T-helper 2 cell treated with Interferon-gamma antibody and Interleukin-4, amounts not matched to agents 5 μg/mL and 100 μg/mL, for 36 hours (primary cell): ENCODE measurements around the gene ACSL5.
"Not testable (repeated sequence)": the region's sequence is repeated elsewhere in the genome, so short reads cannot be mapped to it uniquely, and the experiment has no call there.

Experiments
- DNase-seq: peaks from one replicate; pipeline ENCODE4 v3.0.0; 2021; ENCODE audit warnings: low spot score
- H3K27ac Mint-ChIP-seq: one replicate; pipeline ENCODE4 v1.8.0; 2021; ENCODE audit warnings: mild to moderate bottlenecking, mixed read lengths
- H3K27me3 Mint-ChIP-seq: one replicate; pipeline ENCODE4 v1.8.0; 2021; ENCODE audit warnings: low read depth, mixed read lengths
- H3K36me3 Mint-ChIP-seq: one replicate; pipeline ENCODE4 v1.8.0; 2021; ENCODE audit warnings: low read depth, mixed read lengths
- H3K4me1 Mint-ChIP-seq: one replicate; pipeline ENCODE4 v1.8.0; 2021; ENCODE audit warnings: low read depth, mixed read lengths
- H3K4me3 Mint-ChIP-seq: one replicate; pipeline ENCODE4 v1.8.0; 2022; ENCODE audit warnings: mild to moderate bottlenecking, moderate library complexity, mixed read lengths
- H3K9me3 Mint-ChIP-seq: one replicate; pipeline ENCODE4 v1.8.0; 2021; ENCODE audit warnings: mixed read lengths

Gene ACSL5

GRCh38 chr10:112361951-112362751, 11.8 kb upstream of the ACSL5 start:
- Mint-ChIP-seq H3K4me1 (no peaks in the 10 kb centered on the region), H3K36me3 (no peaks in the 10 kb centered on the region), H3K27ac (no peak overlapping the region), H3K9me3 (no peaks in the 10 kb centered on the region), H3K27me3 (no peaks in the 10 kb centered on the region), H3K4me3 (no peak overlapping the region)
- DNase-seq = no peak

DNA sequence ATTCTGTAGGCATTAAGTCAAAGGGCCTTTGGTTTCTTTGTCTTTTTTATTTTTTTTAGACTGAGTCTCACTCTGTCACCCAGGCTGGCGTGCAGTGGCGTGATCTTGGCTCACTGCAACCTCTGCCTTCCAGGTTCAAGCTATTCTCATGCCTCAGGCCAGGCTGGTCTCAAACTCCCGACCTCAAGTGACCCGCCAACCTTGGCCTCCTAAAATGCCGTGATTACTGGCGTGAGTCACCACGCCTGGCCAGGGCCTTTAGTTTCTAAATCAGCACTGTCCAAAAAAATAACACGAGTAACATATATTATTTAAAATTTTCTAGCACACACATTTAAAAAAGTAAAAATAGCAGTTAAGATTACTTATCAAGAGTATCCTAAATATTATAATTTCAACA, 11.1 kb upstream of the ACSL5 start:
- DNase-seq = no peak
- Mint-ChIP-seq H3K27ac (no peak overlapping the region), H3K36me3 (no peaks in the 10 kb centered on the region), H3K27me3 (no peaks in the 10 kb centered on the region), H3K4me3 (no peak overlapping the region), H3K9me3 (no peaks in the 10 kb centered on the region), H3K4me1 (no peaks in the 10 kb centered on the region)

GRCh38 chr10:112363696-112364688, 9.9 kb upstream of the ACSL5 start:
- DNase-seq = no peak
- no peak overlapping the region for H3K27ac Mint-ChIP-seq
- no peak overlapping the region for H3K4me3 Mint-ChIP-seq
- H3K4me1 Mint-ChIP-seq = no peaks in the 10 kb centered on the region
- no peaks in the 10 kb centered on the region for H3K9me3 Mint-ChIP-seq
- no peaks in the 10 kb centered on the region for H3K36me3 Mint-ChIP-seq
- H3K27me3 Mint-ChIP-seq = no peaks in the 10 kb centered on the region

DNA sequence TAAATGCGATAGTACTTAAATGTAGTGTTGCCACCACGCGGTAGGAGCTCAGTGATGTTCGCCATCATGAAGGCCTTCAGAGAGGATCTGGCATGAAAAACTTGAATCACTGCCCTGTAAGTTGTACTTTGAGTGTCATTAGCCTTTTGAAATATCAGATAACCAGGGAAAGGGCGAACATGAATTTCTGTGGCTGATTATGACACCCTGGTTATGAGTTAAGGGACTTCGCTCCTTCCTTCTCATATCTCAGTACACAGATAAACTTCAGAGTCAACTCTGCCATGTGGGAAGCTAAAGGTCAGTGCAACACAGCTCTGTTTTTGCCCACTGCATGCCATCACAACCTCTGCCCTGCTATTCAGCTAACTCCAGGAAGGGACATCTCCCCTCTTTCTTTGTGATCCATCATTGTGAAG, 8.9 kb upstream of the ACSL5 start:
- H3K27me3 Mint-ChIP-seq = no peaks in the 10 kb centered on the region
- H3K4me3 Mint-ChIP-seq = no peak overlapping the region
- H3K4me1 Mint-ChIP-seq = peaks cover 4% of the 10 kb centered on the region
- no peak for DNase-seq
- no peaks in the 10 kb centered on the region for H3K36me3 Mint-ChIP-seq
- H3K9me3 Mint-ChIP-seq = no peaks in the 10 kb centered on the region
- H3K27ac Mint-ChIP-seq = no peak overlapping the region

- Mint-ChIP-seq H3K4me3 (no peak overlapping the region), H3K36me3 (no peaks in the 10 kb centered on the region), H3K9me3 (no peaks in the 10 kb centered on the region), H3K27me3 (no peaks in the 10 kb centered on the region), H3K27ac (no peak overlapping the region), H3K4me1 (peaks cover 4% of the 10 kb centered on the region)
- no peak for DNase-seq
Measured at GRCh38 chr10:112365451-112365850, 8.5 kb upstream of the ACSL5 start.

DNA sequence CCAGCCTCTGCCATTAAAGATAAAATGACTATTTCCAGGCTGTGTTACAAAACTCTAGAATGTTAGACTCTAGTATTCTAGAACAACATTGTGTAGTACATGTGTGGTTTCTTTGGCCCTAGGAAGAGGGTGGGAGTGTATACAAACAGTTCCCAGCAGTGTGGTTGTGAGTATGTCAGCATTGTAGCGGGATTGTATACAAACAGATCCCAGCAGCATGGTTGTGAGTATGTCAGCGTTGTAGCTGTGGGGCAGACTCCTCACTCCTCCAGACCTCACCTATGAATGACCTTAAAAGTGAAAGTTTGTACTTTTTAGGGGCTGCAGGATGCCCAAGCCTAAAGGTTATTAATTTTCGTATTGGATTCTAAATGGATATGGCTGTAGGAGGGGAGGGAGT, 6.9 kb upstream of the ACSL5 start:
- H3K4me1 Mint-ChIP-seq = peaks cover 7% of the 10 kb centered on the region
- H3K4me3 Mint-ChIP-seq = no peak overlapping the region
- H3K27ac Mint-ChIP-seq = no peak overlapping the region
- no peaks in the 10 kb centered on the region for H3K9me3 Mint-ChIP-seq
- no peaks in the 10 kb centered on the region for H3K27me3 Mint-ChIP-seq
- DNase-seq = no peak
- H3K36me3 Mint-ChIP-seq = no peaks in the 10 kb centered on the region

GRCh38 chr10:112367516-112367915, 6.4 kb upstream of the ACSL5 start:
- Mint-ChIP-seq H3K27ac (no peak overlapping the region), H3K27me3 (no peaks in the 10 kb centered on the region), H3K36me3 (no peaks in the 10 kb centered on the region), H3K4me3 (no peak overlapping the region), H3K9me3 (no peaks in the 10 kb centered on the region), H3K4me1 (peaks cover 7% of the 10 kb centered on the region)
- DNase-seq = no peak

- H3K9me3 Mint-ChIP-seq = no peaks in the 10 kb centered on the region
- no peaks in the 10 kb centered on the region for H3K36me3 Mint-ChIP-seq
- no peak overlapping the region for H3K27ac Mint-ChIP-seq
- no peak overlapping the region for H3K4me3 Mint-ChIP-seq
- H3K4me1 Mint-ChIP-seq = peaks cover 15% of the 10 kb centered on the region
- H3K27me3 Mint-ChIP-seq = no peaks in the 10 kb centered on the region
- DNase-seq = no peak
Measured at GRCh38 chr10:112369495-112370423, 4.2 kb upstream of the ACSL5 start.

DNA sequence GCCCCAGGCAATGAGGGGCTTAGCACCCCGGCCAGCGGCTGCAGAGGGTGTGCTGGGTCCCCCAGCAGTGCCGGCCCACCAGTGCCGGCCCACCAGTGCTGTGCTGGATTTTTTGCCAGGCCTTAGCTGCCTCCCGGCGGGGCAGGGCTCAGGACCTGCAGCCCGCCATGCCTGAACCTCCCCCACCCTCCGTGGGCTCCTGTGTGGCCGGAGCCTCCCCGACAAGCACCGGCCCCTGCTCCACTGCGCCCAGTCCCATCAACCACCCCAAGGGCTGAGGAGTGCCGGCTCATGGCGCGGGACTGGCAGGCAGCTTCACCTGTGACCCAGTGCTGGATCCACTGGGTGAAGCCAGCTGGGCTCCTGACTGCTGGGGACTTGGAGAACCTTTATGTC, 3.5 kb upstream of the ACSL5 start:
- Mint-ChIP-seq H3K27ac (no peak overlapping the region), H3K4me3 (no peak overlapping the region), H3K9me3 (no peaks in the 10 kb centered on the region), H3K27me3 (no peaks in the 10 kb centered on the region), H3K4me1 (peaks cover 22% of the 10 kb centered on the region), H3K36me3 (no peaks in the 10 kb centered on the region)
- DNase-seq = no peak

- peaks cover 24% of the 10 kb centered on the region for H3K4me1 Mint-ChIP-seq
- H3K27me3 Mint-ChIP-seq, H3K27ac Mint-ChIP-seq, H3K36me3 Mint-ChIP-seq, H3K4me3 Mint-ChIP-seq, DNase-seq, H3K9me3 Mint-ChIP-seq: not testable (repeated sequence)
Measured at GRCh38 chr10:112371326-112371725, 2.6 kb upstream of the ACSL5 start.

DNA sequence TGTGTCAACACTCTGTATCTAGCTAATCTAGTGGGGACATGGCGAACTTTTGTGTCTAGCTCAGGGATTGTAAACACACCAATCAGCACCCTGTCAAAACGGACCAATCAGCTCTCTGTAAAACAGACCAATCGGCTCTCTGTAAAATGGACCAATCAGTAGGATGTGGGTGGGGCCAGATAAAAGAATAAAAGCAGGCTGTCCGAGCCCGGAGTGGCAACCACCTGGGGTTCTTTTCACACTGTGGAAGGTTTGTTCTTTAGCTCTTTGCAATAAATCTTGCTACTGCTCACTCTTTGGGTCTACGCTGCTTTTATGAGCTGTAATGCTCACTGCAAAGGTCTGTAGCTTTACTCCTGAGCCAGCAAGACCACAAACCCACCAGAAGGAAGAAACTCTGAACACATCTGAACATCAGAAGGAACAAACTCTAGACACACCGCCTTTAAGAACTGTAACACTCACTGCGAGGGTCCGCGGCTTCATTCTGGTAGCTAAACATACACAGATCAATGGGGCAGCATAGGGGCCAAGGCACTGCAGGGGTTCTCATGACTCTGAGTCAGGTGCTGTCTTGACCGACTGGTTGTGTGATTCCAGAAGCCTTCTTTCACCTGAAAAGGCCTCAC, 1.6 kb upstream of the ACSL5 start:
- not testable (repeated sequence) for DNase-seq, H3K27me3 Mint-ChIP-seq, H3K9me3 Mint-ChIP-seq, H3K4me3 Mint-ChIP-seq, H3K27ac Mint-ChIP-seq, H3K36me3 Mint-ChIP-seq
- H3K4me1 Mint-ChIP-seq = peaks cover 31% of the 10 kb centered on the region

DNA sequence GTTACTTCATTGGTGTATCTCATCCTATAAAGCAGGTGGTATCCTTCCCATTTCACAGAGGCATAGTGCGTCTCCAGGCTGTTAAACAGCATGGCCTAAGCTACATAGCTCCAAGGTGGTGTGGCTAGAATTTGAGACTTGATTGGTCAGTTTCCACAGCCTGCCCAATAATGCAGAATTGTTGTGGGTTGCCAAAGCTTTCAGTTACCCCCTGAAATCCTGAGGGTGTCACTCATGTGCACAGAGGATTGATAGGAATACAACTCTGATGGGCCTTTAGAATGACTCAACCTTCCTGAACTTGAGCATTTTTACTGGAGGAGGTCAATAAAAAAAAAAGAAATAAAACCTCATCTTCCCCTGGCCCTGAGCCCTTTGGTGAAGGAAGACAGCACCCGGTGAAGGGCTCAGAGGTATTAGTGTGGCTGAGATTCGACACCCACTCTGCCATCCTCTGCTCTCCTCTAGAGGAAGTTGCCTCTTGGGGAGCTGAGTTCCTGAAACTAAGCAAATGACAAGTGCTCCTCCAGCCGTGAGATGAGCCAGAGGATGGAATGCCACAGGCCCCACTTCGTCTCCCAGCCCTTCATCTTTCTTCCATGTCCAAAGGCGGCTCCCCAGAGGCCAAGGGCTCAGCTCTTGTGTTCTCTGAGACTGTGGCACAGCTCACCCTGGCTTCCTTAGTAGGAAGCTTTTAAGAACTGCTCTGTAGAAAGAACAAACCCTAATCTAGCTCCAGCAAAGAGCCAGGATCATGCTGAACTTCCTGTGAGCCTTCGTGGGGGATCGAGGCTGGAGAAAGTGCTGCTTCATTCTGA, 1.0 kb downstream of the ACSL5 start:
- Mint-ChIP-seq H3K27ac (peak overlapping the region; percentile 99), H3K4me1 (peaks cover 42% of the 10 kb centered on the region), H3K4me3 (peak overlapping the region; percentile 95), H3K27me3 (no peaks in the 10 kb centered on the region), H3K9me3 (no peaks in the 10 kb centered on the region), H3K36me3 (peaks cover 10% of the 10 kb centered on the region)
- DNase-seq = peak; percentile 13
